ENCODE data around the gene HBA1. TPM values are rescaled to one million over a fixed set of nuclear protein-coding genes. Genes with fewer than 3 reads are reported as not detected.
A peak's percentile ranks its signal among the peaks of the same experiment; 100 is the strongest.

Gene HBA1
- total and polyA plus RNA-seq, 9 of the 15 experiments (the other 6 are each of a cell fraction or from before 2014, with no cell fraction given) = 128 to 2,388 (median 380) TPM

DNA sequence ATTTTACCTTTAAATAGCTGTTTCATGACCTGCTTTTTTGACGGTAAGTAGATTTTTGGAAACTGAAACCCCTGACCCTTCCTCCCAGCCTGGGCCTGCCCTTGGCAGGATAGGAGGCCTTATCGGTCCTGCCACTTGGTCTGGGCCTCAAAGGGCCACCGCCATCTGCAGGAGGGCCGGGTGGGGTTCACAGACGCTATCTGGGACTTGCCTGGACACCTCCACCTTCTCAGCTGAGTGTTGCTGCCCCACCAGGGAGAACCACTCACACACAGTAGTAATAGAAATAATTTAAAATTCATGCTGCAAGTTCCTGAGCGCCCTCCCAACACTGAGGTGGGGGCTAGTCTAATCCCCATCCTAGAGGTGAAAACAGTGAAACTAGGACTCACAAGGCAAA is 33.4 kb upstream of the HBA1 start (continued):
- TF ChIP-seq, protein P1, sequence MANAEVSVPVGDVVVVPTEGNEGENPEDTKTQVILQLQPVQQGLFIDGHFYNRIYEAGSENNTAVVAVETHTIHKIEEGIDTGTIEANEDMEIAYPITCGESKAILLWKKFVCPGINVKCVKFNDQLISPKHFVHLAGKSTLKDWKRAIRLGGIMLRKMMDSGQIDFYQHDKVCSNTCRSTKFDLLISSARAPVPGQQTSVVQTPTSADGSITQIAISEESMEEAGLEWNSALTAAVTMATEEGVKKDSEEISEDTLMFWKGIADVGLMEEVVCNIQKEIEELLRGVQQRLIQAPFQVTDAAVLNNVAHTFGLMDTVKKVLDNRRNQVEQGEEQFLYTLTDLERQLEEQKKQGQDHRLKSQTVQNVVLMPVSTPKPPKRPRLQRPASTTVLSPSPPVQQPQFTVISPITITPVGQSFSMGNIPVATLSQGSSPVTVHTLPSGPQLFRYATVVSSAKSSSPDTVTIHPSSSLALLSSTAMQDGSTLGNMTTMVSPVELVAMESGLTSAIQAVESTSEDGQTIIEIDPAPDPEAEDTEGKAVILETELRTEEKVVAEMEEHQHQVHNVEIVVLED (CRISPR knock-in tag; IDR thresholded peaks at IDR 0.05) = 0 out of 2 replicates have a peak, but pooled peaks have one; percentile 41
- TF ChIP-seq PHB2 (IDR thresholded peaks at IDR 0.05; ENCODE audit: low read depth) = peak; percentile 72; the same call in 1 of the 2 replicates
- TF ChIP-seq ZNF12 (CRISPR knock-in tag; IDR thresholded peaks at IDR 0.05) = no peak
- TF ChIP-seq SUPT5H (IDR thresholded peaks at IDR 0.05) = no peak
- no peak for TF ChIP-seq ADNP (tag; IDR thresholded peaks at IDR 0.05)
- TF ChIP-seq RBM25 (IDR thresholded peaks at IDR 0.05; ENCODE audit: low read depth, low read length, severe bottlenecking) = no peak
- TF ChIP-seq ETV5 (CRISPR knock-in tag; IDR thresholded peaks at IDR 0.05; ENCODE audit: low read depth) = no peak
- TF ChIP-seq RFX1 (IDR thresholded peaks at IDR 0.05) = no peak
- no peak for TF ChIP-seq ETV6 (IDR thresholded peaks at IDR 0.05; ENCODE audit: borderline replicate concordance in 1 of 2, low read depth in 2 of 2, low read length in 1 of 2)
- TF ChIP-seq ETV6 (CRISPR knock-in tag; IDR thresholded peaks at IDR 0.05; ENCODE audit: borderline replicate concordance) = no peak
- peak; percentile 87 for TF ChIP-seq HMGN3 (IDR thresholded peaks at IDR 0.05; ENCODE audit: borderline replicate concordance, extremely low read depth, insufficient read length, low read depth, low read length)
- no peak for TF ChIP-seq FIP1L1 (IDR thresholded peaks at IDR 0.05; ENCODE audit: low read depth, low read length, poor library complexity, severe bottlenecking)
- no peak for TF ChIP-seq ZNF143 (CRISPR knock-in tag; IDR thresholded peaks at IDR 0.05)
- peak; percentile 76; the same call in 1 of the 2 replicates for TF ChIP-seq LCOR (CRISPR knock-in tag; IDR thresholded peaks at IDR 0.05)
- peak; percentile 89 for TF ChIP-seq DMBX1 (CRISPR knock-in tag; IDR thresholded peaks at IDR 0.05; ENCODE audit: borderline replicate concordance)
- no peak for TF ChIP-seq ETV1 (tag; conservative IDR thresholded peaks at IDR 0.05; ENCODE audit: low read depth)
- TF ChIP-seq NCOA1 (IDR thresholded peaks at IDR 0.05; ENCODE audit: low read depth) = peak; percentile 41; the same call in 1 of the 2 replicates
- TF ChIP-seq, protein P2, sequence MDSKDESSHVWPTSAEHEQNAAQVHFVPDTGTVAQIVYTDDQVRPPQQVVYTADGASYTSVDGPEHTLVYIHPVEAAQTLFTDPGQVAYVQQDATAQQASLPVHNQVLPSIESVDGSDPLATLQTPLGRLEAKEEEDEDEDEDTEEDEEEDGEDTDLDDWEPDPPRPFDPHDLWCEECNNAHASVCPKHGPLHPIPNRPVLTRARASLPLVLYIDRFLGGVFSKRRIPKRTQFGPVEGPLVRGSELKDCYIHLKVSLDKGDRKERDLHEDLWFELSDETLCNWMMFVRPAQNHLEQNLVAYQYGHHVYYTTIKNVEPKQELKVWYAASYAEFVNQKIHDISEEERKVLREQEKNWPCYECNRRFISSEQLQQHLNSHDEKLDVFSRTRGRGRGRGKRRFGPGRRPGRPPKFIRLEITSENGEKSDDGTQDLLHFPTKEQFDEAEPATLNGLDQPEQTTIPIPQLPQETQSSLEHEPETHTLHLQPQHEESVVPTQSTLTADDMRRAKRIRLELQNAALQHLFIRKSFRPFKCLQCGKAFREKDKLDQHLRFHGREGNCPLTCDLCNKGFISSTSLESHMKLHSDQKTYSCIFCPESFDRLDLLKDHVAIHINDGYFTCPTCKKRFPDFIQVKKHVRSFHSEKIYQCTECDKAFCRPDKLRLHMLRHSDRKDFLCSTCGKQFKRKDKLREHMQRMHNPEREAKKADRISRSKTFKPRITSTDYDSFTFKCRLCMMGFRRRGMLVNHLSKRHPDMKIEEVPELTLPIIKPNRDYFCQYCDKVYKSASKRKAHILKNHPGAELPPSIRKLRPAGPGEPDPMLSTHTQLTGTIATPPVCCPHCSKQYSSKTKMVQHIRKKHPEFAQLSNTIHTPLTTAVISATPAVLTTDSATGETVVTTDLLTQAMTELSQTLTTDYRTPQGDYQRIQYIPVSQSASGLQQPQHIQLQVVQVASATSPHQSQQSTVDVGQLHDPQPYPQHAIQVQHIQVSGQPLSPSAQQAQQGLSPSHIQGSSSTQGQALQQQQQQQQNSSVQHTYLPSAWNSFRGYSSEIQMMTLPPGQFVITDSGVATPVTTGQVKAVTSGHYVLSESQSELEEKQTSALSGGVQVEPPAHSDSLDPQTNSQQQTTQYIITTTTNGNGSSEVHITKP (IDR thresholded peaks at IDR 0.05; ENCODE audit: partially characterized antibody) = peak; percentile 79
- TF ChIP-seq ZNF140 (CRISPR knock-in tag; IDR thresholded peaks at IDR 0.05) = no peak
- peak; percentile 85 for TF ChIP-seq GATA2 (CRISPR knock-in tag; IDR thresholded peaks at IDR 0.05)
- TF ChIP-seq ZNF224 (CRISPR knock-in tag; IDR thresholded peaks at IDR 0.05) = no peak
- no peak for TF ChIP-seq NFXL1 (CRISPR knock-in tag; IDR thresholded peaks at IDR 0.05)
- no peak for TF ChIP-seq STAT5B (CRISPR knock-in tag; IDR thresholded peaks at IDR 0.05)
- no peak for TF ChIP-seq RBM17 (IDR thresholded peaks at IDR 0.05; ENCODE audit: borderline replicate concordance, low read depth, low read length)
- TF ChIP-seq GABPB2 (CRISPR knock-in tag; conservative IDR thresholded peaks at IDR 0.05) = no peak
